Measurements from ENCODE around the gene GPR18.

Gene GPR18

GRCh38 chr13:99258210-99258860, at the start of gene GPR18:
TSS of gene GPR18 (minus strand) at chr13:99258379. CDS start at chr13:99255872, 2,507 bp downstream.
- DNase-seq (ENCODE audit: low spot score), result no peak

- peak; percentile 60 for DNase-seq (ENCODE audit: low spot score)
These were observed 49.6 kb upstream of the GPR18 start for GRCh38 chr13:99307648-99308339.

- DNase-seq (ENCODE audit: low spot score), result no peak
These were observed 49.1 kb upstream of the GPR18 start, which contains the start of gene GPR183 for GRCh38 chr13:99307247-99307646. TSS of gene GPR183 (minus strand) at chr13:99307399. CDS start at chr13:99296145, 11,254 bp downstream.

- no peak for DNase-seq (ENCODE audit: low spot score)
These were observed 47.4 kb upstream of the GPR18 start for GRCh38 chr13:99305566-99305965.

GRCh38 chr13:99305158-99305557, 47.0 kb upstream of the GPR18 start:
- DNase-seq (ENCODE audit: low spot score), result no peak

GRCh38 chr13:99304541-99304940, 46.4 kb upstream of the GPR18 start:
- no peak for DNase-seq (ENCODE audit: low spot score)

- no peak for DNase-seq (ENCODE audit: low spot score)
These were observed 45.8 kb upstream of the GPR18 start for GRCh38 chr13:99303863-99304521.

GRCh38 chr13:99302637-99303505, 44.7 kb upstream of the GPR18 start:
- DNase-seq (ENCODE audit: low spot score), result no peak

GRCh38 chr13:99301913-99302636, 43.9 kb upstream of the GPR18 start:
- DNase-seq (ENCODE audit: low spot score), result no peak

- no peak for DNase-seq (ENCODE audit: low spot score)
These were observed 43.1 kb upstream of the GPR18 start for GRCh38 chr13:99301056-99301838.

- DNase-seq (ENCODE audit: low spot score), result no peak
These were observed 41.8 kb upstream of the GPR18 start for GRCh38 chr13:99299920-99300341.

- no peak for DNase-seq (ENCODE audit: low spot score)
These were observed 41.2 kb upstream of the GPR18 start for GRCh38 chr13:99299256-99299919.

- DNase-seq (ENCODE audit: low spot score), result no peak
These were observed 39.9 kb upstream of the GPR18 start for GRCh38 chr13:99298056-99298455.

- DNase-seq (ENCODE audit: low spot score), result no peak
These were observed 39.2 kb upstream of the GPR18 start for GRCh38 chr13:99297331-99297730.

- DNase-seq (ENCODE audit: low spot score), result no peak
These were observed 38.2 kb upstream of the GPR18 start for GRCh38 chr13:99296398-99296797.

GRCh38 chr13:99295488-99296252, 37.5 kb upstream of the GPR18 start:
- DNase-seq (ENCODE audit: low spot score), result no peak

GRCh38 chr13:99294958-99295357, 36.8 kb upstream of the GPR18 start:
- no peak for DNase-seq (ENCODE audit: low spot score)

- DNase-seq (ENCODE audit: low spot score), result no peak
These were observed 36.0 kb upstream of the GPR18 start for GRCh38 chr13:99294198-99294597.

- DNase-seq (ENCODE audit: low spot score), result no peak
These were observed 35.0 kb upstream of the GPR18 start for GRCh38 chr13:99293178-99293577.
